PC-3 (cell line): ENCODE measurements around the gene TAS1R3.

Experiments
- EZH2 ChIP-seq: fragments of 300-600 bp; sonication (generic); IDR thresholded peaks from one replicate; pipeline ENCODE4 v1.6.1; 2017; ENCODE audit warnings: antibody characterized with exemption, mild to moderate bottlenecking, low read length; ENCODE audit not compliant: unreplicated experiment
- EZH2phosphoT487 ChIP-seq: fragments of 300-600 bp; sonication (generic); IDR thresholded peaks from 2 replicates; pipeline ENCODE4 v1.6.1; 2018; ENCODE audit warnings: mild to moderate bottlenecking, antibody characterized with exemption, low read length, borderline replicate concordance
- TF ChIP-seq, protein P1 (sequence below): fragments of 300-600 bp; sonication (generic); conservative IDR thresholded peaks from 2 replicates; pipeline ENCODE4 v1.5.1; 2017; ENCODE audit warnings: antibody characterized with exemption, low read depth, mild to moderate bottlenecking, low read length

DNA sequence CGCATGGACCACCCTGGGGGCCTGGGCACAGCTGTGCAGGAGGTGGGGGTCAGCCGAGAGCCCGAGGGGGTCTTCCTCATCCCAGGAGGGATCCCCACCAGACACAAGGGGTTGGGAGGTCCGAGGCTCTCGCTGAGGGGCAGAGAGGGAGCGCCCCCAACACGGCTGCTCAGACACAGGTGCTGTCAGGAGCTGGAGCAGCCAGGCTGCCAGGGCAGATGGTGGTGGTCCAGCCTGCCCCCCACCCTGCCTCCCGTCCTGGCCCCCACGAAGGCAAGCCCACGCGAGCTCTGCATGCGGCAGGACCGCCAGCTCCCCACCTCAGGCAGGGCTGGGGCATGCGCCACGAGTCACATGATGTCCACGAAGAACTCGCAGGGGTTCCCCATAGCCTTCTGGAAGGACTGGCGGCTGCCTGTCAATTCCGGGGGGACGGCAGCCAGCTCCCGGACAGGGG is 4.7 kb downstream of the TAS1R3 start:
- TF ChIP-seq, protein P1, sequence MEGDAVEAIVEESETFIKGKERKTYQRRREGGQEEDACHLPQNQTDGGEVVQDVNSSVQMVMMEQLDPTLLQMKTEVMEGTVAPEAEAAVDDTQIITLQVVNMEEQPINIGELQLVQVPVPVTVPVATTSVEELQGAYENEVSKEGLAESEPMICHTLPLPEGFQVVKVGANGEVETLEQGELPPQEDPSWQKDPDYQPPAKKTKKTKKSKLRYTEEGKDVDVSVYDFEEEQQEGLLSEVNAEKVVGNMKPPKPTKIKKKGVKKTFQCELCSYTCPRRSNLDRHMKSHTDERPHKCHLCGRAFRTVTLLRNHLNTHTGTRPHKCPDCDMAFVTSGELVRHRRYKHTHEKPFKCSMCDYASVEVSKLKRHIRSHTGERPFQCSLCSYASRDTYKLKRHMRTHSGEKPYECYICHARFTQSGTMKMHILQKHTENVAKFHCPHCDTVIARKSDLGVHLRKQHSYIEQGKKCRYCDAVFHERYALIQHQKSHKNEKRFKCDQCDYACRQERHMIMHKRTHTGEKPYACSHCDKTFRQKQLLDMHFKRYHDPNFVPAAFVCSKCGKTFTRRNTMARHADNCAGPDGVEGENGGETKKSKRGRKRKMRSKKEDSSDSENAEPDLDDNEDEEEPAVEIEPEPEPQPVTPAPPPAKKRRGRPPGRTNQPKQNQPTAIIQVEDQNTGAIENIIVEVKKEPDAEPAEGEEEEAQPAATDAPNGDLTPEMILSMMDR: no peak
- no peak for TF ChIP-seq EZH2
- no peak for TF ChIP-seq EZH2phosphoT487
